ENCODE data around the gene SETD3. TPM values are rescaled to one million over a fixed set of nuclear protein-coding genes. Genes with fewer than 3 reads are reported as not detected.

The SETD3 gene
- total and polyA plus RNA-seq, 2 experiments from 2014 or later, result 40.7 to 68.0 TPM

DNA sequence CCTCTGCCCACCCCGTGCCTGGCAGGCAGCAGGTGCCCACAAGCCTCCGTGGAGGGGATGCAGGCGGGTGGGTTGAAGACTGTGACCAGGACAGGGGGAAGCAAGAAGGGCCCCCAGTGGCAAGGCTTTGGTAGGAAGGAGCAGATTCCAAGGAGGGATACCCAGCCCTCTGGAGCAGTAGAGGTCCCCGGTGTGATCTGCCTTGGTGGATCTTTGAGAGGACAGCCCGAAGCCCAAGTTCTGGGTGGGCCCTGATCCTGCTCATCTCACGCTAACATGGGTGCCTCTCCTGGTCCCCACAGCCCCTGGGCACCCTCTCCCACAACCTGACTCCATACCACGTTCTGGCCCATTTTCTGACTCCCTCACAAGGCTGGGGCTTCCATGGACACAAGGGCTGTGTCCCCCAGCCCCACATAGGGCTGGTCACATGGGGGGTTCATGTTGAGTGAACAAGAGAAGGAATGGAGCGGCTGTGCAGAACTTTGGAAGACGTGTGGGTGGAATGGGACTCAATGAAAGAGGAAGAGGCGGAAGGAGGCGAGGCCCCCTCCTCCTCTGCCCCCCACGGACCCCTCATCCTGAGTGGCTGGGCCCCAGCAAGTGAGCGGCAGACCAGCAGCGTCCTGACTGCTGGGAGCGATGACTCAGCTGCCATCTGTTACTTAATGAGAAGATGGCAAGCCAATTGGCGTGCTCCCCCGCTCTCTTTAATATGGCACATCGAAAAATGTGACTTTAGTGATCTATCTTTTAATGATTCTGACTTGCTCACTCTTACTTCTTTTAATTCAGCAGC is 131.6 kb downstream of the SETD3 start:
- no peak overlapping the region for H3K4me3 Mint-ChIP-seq
- H3K27ac Mint-ChIP-seq, result no peak overlapping the region
- Histone ChIP-seq H3K9me2 (ENCODE audit: insufficient read depth) (no peaks in the 10 kb centered on the region), H3F3A (replicated peaks; ENCODE audit: low read depth) (no peaks in the 10 kb centered on the region), H3K4me3 (no peak overlapping the region), H3K4me1 (ENCODE audit: insufficient read depth) (no peaks in the 10 kb centered on the region), H3K27me3 (ENCODE audit: insufficient read depth) (no peaks in the 10 kb centered on the region), H2AFZ (no peak overlapping the region; the same call in 1 of the 2 replicates), H3K36me3 (ENCODE audit: insufficient read depth) (no peaks in the 10 kb centered on the region), H4K20me1 (replicated peaks; ENCODE audit: insufficient read depth) (no peaks in the 10 kb centered on the region), H3K4me2 (no peak overlapping the region), H3K79me2 (replicated peaks; ENCODE audit: insufficient read depth) (no peaks in the 10 kb centered on the region), H3K27ac (ENCODE audit: low read depth) (no peak overlapping the region)
- no peak for TF ChIP-seq JUNB (IDR thresholded peaks at IDR 0.05; ENCODE audit: unreplicated experiment)
- no peak for TF ChIP-seq NANOG (IDR thresholded peaks at IDR 0.05; ENCODE audit: borderline replicate concordance)
- no peak for TF ChIP-seq ZNF331 (CRISPR knock-in tag; IDR thresholded peaks at IDR 0.05; ENCODE audit: low read depth)
- no peak for TF ChIP-seq STAT1 (IDR thresholded peaks at IDR 0.05; ENCODE audit: unreplicated experiment)
- TF ChIP-seq ZNF114 (CRISPR knock-in tag; IDR thresholded peaks at IDR 0.05), result no peak
- TF ChIP-seq, protein P1, sequence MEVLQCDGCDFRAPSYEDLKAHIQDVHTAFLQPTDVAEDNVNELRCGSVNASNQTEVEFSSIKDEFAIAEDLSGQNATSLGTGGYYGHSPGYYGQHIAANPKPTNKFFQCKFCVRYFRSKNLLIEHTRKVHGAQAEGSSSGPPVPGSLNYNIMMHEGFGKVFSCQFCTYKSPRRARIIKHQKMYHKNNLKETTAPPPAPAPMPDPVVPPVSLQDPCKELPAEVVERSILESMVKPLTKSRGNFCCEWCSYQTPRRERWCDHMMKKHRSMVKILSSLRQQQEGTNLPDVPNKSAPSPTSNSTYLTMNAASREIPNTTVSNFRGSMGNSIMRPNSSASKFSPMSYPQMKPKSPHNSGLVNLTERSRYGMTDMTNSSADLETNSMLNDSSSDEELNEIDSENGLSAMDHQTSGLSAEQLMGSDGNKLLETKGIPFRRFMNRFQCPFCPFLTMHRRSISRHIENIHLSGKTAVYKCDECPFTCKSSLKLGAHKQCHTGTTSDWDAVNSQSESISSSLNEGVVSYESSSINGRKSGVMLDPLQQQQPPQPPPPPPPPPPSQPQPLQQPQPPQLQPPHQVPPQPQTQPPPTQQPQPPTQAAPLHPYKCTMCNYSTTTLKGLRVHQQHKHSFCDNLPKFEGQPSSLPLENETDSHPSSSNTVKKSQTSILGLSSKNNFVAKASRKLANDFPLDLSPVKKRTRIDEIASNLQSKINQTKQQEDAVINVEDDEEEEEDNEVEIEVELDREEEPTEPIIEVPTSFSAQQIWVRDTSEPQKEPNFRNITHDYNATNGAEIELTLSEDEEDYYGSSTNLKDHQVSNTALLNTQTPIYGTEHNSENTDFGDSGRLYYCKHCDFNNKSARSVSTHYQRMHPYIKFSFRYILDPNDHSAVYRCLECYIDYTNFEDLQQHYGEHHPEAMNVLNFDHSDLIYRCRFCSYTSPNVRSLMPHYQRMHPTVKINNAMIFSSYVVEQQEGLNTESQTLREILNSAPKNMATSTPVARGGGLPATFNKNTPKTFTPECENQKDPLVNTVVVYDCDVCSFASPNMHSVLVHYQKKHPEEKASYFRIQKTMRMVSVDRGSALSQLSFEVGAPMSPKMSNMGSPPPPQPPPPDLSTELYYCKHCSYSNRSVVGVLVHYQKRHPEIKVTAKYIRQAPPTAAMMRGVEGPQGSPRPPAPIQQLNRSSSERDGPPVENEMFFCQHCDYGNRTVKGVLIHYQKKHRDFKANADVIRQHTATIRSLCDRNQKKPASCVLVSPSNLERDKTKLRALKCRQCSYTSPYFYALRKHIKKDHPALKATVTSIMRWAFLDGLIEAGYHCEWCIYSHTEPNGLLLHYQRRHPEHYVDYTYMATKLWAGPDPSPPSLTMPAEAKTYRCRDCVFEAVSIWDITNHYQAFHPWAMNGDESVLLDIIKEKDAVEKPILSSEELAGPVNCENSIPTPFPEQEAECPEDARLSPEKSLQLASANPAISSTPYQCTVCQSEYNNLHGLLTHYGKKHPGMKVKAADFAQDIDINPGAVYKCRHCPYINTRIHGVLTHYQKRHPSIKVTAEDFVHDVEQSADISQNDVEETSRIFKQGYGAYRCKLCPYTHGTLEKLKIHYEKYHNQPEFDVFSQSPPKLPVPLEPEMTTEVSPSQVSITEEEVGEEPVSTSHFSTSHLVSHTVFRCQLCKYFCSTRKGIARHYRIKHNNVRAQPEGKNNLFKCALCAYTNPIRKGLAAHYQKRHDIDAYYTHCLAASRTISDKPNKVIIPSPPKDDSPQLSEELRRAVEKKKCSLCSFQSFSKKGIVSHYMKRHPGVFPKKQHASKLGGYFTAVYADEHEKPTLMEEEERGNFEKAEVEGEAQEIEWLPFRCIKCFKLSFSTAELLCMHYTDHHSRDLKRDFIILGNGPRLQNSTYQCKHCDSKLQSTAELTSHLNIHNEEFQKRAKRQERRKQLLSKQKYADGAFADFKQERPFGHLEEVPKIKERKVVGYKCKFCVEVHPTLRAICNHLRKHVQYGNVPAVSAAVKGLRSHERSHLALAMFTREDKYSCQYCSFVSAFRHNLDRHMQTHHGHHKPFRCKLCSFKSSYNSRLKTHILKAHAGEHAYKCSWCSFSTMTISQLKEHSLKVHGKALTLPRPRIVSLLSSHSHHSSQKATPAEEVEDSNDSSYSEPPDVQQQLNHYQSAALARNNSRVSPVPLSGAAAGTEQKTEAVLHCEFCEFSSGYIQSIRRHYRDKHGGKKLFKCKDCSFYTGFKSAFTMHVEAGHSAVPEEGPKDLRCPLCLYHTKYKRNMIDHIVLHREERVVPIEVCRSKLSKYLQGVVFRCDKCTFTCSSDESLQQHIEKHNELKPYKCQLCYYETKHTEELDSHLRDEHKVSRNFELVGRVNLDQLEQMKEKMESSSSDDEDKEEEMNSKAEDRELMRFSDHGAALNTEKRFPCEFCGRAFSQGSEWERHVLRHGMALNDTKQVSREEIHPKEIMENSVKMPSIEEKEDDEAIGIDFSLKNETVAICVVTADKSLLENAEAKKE (CRISPR knock-in tag; IDR thresholded peaks at IDR 0.05), result no peak
- no peak for TF ChIP-seq ETS1 (IDR thresholded peaks at IDR 0.05)
- no peak for TF ChIP-seq EZH2 (IDR thresholded peaks at IDR 0.05; ENCODE audit: low read depth, unreplicated experiment)
- no peak for TF ChIP-seq CREB1 (CRISPR knock-in tag; IDR thresholded peaks at IDR 0.05; ENCODE audit: low read depth)
- TF ChIP-seq REST (IDR thresholded peaks at IDR 0.05; ENCODE audit: unreplicated experiment), result no peak
- TF ChIP-seq EZH2phosphoT487 (IDR thresholded peaks at IDR 0.05; ENCODE audit: unreplicated experiment), result no peak
- TF ChIP-seq POLR2AphosphoS5 (IDR thresholded peaks at IDR 0.05; ENCODE audit: low read depth), result no peak
- TF ChIP-seq, protein P2, sequence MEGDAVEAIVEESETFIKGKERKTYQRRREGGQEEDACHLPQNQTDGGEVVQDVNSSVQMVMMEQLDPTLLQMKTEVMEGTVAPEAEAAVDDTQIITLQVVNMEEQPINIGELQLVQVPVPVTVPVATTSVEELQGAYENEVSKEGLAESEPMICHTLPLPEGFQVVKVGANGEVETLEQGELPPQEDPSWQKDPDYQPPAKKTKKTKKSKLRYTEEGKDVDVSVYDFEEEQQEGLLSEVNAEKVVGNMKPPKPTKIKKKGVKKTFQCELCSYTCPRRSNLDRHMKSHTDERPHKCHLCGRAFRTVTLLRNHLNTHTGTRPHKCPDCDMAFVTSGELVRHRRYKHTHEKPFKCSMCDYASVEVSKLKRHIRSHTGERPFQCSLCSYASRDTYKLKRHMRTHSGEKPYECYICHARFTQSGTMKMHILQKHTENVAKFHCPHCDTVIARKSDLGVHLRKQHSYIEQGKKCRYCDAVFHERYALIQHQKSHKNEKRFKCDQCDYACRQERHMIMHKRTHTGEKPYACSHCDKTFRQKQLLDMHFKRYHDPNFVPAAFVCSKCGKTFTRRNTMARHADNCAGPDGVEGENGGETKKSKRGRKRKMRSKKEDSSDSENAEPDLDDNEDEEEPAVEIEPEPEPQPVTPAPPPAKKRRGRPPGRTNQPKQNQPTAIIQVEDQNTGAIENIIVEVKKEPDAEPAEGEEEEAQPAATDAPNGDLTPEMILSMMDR (conservative IDR thresholded peaks at IDR 0.05; ENCODE audit: low read depth in 2 of 2), result no peak
- H3K4me1 Mint-ChIP-seq, result peaks cover 7% of the 10 kb centered on the region; the same call in 2 of the 3 replicates
- peaks cover 21% of the 10 kb centered on the region for H3K27me3 Mint-ChIP-seq (ENCODE audit: insufficient read depth, low read depth, poor library complexity)
- DNase-seq (ENCODE audit: low spot score) (no peak), ATAC-seq (no peak)
- H3K36me3 Mint-ChIP-seq (ENCODE audit: low read depth), result no peaks in the 10 kb centered on the region; the same call in 2 of the 3 replicates
- H3K9me3 Mint-ChIP-seq, result no peaks in the 10 kb centered on the region
